ENCODE data around the gene ZNF507. TPM values are rescaled to one million over a fixed set of nuclear protein-coding genes. Genes with fewer than 3 reads are reported as not detected.
A peak's percentile ranks its signal among the peaks of the same experiment; 100 is the strongest.

The ZNF507 gene
- total and polyA plus RNA-seq, 9 of the 15 experiments (the other 6 are each of a cell fraction or from before 2014, with no cell fraction given): 2.9 to 25.0 (median 10.4) TPM

DNA sequence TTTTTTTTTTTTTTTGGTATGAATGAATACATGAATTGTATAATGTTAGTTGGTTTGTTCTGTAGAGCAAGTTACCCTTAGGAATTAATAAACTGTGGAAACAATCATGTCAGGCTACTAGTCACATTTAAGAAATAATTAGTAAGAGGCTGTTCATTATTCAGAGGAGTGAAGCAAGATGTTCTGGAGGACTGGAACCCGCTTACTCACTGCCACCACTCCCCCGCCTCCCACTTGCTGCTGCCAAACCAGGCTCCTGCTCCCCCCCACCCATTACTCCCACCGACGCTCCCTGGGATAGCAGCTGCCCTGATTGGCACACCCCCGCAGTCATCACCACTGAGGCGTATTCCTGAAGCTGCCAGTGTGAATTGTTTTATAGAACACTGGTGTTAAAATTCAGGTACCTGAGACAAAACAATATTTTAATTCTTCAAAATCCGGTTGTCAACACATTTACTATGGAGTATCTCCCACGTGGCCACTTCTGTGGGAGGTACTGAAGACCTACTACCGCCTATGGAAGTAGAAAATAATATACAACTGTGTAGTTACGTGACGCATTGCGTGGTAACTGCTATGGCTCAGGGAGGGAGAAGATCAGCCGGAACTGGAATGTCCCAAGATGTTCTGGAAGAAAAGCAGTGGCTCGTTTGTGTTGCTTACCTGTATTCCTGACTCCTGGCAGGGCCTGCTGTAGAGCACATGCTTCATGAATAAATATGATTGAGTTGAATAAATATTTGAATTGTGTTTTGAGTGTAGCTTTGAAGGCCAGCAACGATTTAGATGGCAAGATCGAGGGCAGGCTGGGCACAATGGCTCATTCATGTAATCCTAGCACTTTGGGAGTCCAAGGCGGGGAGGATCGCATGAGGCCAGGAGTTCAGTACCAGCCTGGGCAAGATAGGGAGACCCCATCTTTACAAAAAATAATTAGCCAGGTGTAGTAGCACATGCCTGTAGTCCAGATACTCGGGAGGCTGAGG, 61.9 kb downstream of the ZNF507 start:
- ATAC-seq (no peak), FAIRE-seq (peak; percentile 48), DNase-seq (ENCODE audit: extremely low read depth in 1 of 4, low spot score in 3 of 4) (peak; percentile 54 to 75 (median 64))
- Histone ChIP-seq H3K4me2 (ENCODE audit: insufficient read depth, low read length) (peak overlapping the region; percentile 86), H3K9me3 (replicated peaks; ENCODE audit: control insufficient read depth, insufficient read depth, low read depth, low read length) (no peaks in the 10 kb centered on the region), H3K27me3 (ENCODE audit: control insufficient read depth in 2 of 2, insufficient read depth in 2 of 2, low read length in 2 of 2) (no peaks in the 10 kb centered on the region), H3K9ac (ENCODE audit: insufficient read depth in 1 of 2, low read depth in 2 of 2, low read length in 2 of 2) (peak overlapping the region; percentile 43 to 98; a peak in 2 of 4 replicates), H3K27ac (ENCODE audit: extremely low read depth, low read depth, low read length) (peak overlapping the region; percentile 96; the same call in 2 of the 3 replicates), H3K36me3 (ENCODE audit: control insufficient read depth, insufficient read depth, low read length) (peaks cover 50% of the 10 kb centered on the region), H3K79me2 (ENCODE audit: control insufficient read depth, insufficient read depth, low read length) (peaks cover 45% of the 10 kb centered on the region), H3K9me1 (ENCODE audit: control insufficient read depth, insufficient read depth, low read length) (no peaks in the 10 kb centered on the region), H4K20me1 (replicated peaks; ENCODE audit: control insufficient read depth, insufficient read depth, low read length) (no peaks in the 10 kb centered on the region), H2AFZ (ENCODE audit: low read depth, low read length) (peak overlapping the region; percentile 15; the same call in 1 of the 2 replicates), H3K4me3 (peak overlapping the region; percentile 74), H3K4me1 (replicated peaks in 1 of 2; ENCODE audit: control insufficient read depth in 2 of 2, insufficient read depth in 2 of 2, low read length in 2 of 2) (peaks cover 18 to 21% of the 10 kb centered on the region in 2 experiments)
- 48% methylated on average over 19 of the region's 19 CpGs for WGBS (ENCODE audit: insufficient coverage, low coverage, missing lambda C conversion rate)
- ChIA-PET POLR2A (no interaction called here), CTCF (ENCODE audit: low intra/inter-chr PET ratio) (interaction anchor here (0.6 kb wide), 1 partner anchor 961 kb away, joined by 5 read pairs; no protein-coding TSS in a partner anchor)
- BruUV-seq (replicated peaks): no TSS peak
- intact Hi-C loops (cut with micrococcal nuclease) (no loop called here), in situ Hi-C loops (cut with MboI) (no loop called here)
- TF ChIP-seq C11orf30 (IDR thresholded peaks at IDR 0.05; ENCODE audit: low read depth) (peak; percentile 20; the same call in 1 of the 2 replicates), SIN3A (IDR thresholded peaks at IDR 0.05; ENCODE audit: borderline replicate concordance in 2 of 2, control insufficient read depth in 1 of 2, low read depth in 2 of 2, low read length in 2 of 2) (0 out of 4 replicates have a peak, but pooled peaks of 1 of the 2 experiments have one; percentile 44), KLF16 (IDR thresholded peaks at IDR 0.05) (peak; percentile 45; the same call in 1 of the 2 replicates), ZBTB34 (CRISPR knock-in tag; IDR thresholded peaks at IDR 0.05) (no peak), GABPB1 (CRISPR knock-in tag; IDR thresholded peaks at IDR 0.05) (no peak), ZNF217 (CRISPR knock-in tag; IDR thresholded peaks at IDR 0.05) (no peak), POLR2A (conservative IDR thresholded peaks at IDR 0.05) (no peak), GTF3C2 (IDR thresholded peaks at IDR 0.05; ENCODE audit: borderline replicate concordance, extremely low read depth, insufficient read length) (no peak), CHD4 (IDR thresholded peaks at IDR 0.05; ENCODE audit: insufficient read depth, insufficient replicate concordance, low read depth, low read length, poor library complexity, severe bottlenecking) (no peak), CBX2 (IDR thresholded peaks at IDR 0.05; ENCODE audit: insufficient read depth, low read length, poor library complexity, severe bottlenecking) (no peak), EGR1 (conservative IDR thresholded peaks at IDR 0.05) (peak; percentile 90), KLF10 (CRISPR knock-in tag; IDR thresholded peaks at IDR 0.05) (no peak), SMARCC2 (IDR thresholded peaks at IDR 0.05; ENCODE audit: low read depth) (no peak), CHCHD3 (CRISPR knock-in tag; IDR thresholded peaks at IDR 0.05) (no peak), NRF1 (conservative IDR thresholded peaks at IDR 0.05 in 1 of 2, IDR thresholded peaks at IDR 0.05 in 1 of 2) (no peak)
- TF ChIP-seq, protein P1, sequence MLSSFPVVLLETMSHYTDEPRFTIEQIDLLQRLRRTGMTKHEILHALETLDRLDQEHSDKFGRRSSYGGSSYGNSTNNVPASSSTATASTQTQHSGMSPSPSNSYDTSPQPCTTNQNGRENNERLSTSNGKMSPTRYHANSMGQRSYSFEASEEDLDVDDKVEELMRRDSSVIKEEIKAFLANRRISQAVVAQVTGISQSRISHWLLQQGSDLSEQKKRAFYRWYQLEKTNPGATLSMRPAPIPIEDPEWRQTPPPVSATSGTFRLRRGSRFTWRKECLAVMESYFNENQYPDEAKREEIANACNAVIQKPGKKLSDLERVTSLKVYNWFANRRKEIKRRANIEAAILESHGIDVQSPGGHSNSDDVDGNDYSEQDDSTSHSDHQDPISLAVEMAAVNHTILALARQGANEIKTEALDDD (IDR thresholded peaks at IDR 0.05): peak; percentile 33; the same call in 1 of the 2 replicates
